HepG2 (cell line): Measurements from ENCODE around the gene HKDC1.

ENCODE experiments used
- AHR ChIP-seq: IDR thresholded peaks from 2 replicates; pipeline ENCODE4 v1.6.1; 2018; ENCODE audit warnings: missing genetic modification reagents, missing compliant biosample characterization
- FOXP1 ChIP-seq, 2 experiments: fragments of 450-650 bp in 1 of 2; IDR thresholded peaks; 2 replicates each; pipeline ENCODE4 v1.6.1; 2017 to 2018; ENCODE audit warnings: antibody characterized with exemption in 1 of 2
- ZNF567 ChIP-seq: sonication (generic); formaldehyde crosslinking; IDR thresholded peaks from 2 replicates; pipeline ENCODE4 v1.8.1; 2023; ENCODE audit warnings: mild to moderate bottlenecking, missing genetic modification reagents, borderline replicate concordance

DNA sequence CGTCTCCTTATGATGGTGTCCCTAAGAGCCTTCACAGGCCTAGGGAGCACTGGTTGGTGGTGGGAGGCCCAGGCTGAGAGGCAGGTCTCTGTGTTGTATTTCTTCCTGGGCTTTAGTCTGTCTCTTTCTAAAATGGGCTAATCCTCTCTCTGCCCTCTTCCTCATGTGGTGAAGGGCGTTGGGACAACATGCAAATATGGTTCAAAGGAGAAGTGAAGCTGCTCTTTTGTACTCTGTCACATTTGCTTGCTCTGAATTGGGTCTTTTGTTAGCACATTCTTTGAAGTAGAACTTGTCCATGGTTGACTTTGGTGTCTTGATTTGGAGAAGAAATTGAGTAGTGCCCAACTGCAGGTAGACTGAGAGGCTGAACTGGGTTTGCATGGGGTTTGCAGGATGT is 59.0 kb downstream of the HKDC1 start:
- TF ChIP-seq AHR (no peak), FOXP1 (IDR thresholded peaks at IDR 0.05) (no peak), FOXP1 (CRISPR knock-in tag; IDR thresholded peaks at IDR 0.05) (no peak), ZNF567 (CRISPR knock-in tag) (no peak)
